PFSK-1 (cell line): ENCODE data around the gene MYCBP2.

Experiments used
- FOXP2 ChIP-seq: optimal IDR thresholded peaks from 2 replicates; pipeline ENCODE3; 2011; ENCODE audit warnings: borderline replicate concordance, control low read depth, inconsistent platforms; ENCODE audit not compliant: insufficient read depth; ENCODE audit errors: extremely low read length, extremely low read depth
- POLR2AphosphoS5 ChIP-seq: IDR thresholded peaks from 2 replicates; pipeline ENCODE4 v1.6.1; 2012; ENCODE audit warnings: low read depth, mild to moderate bottlenecking, control low read depth, low read length, moderate library complexity
- SIN3A ChIP-seq: IDR thresholded peaks from 2 replicates; pipeline ENCODE4 v1.6.1; 2012; ENCODE audit warnings: mild to moderate bottlenecking, low read length, moderate library complexity, borderline replicate concordance; ENCODE audit not compliant: insufficient read depth
- TAF1 ChIP-seq: IDR thresholded peaks from 2 replicates; pipeline ENCODE4 v1.6.1; 2012; ENCODE audit warnings: low read length, control low read depth, borderline replicate concordance; ENCODE audit not compliant: insufficient read depth
- TF ChIP-seq, protein P1 (sequence below), 2 experiments: IDR thresholded peaks; 2 replicates each; pipeline versions ENCODE4 v1.6.1 to v1.8.0; 2011 to 2012; ENCODE audit warnings: low read depth in 2 of 2, low read length in 2 of 2, control low read depth in 1 of 2, inconsistent platforms in 1 of 2, mild to moderate bottlenecking in 1 of 2, moderate library complexity in 1 of 2; ENCODE audit not compliant: insufficient read depth in 1 of 2

MYCBP2 gene

DNA sequence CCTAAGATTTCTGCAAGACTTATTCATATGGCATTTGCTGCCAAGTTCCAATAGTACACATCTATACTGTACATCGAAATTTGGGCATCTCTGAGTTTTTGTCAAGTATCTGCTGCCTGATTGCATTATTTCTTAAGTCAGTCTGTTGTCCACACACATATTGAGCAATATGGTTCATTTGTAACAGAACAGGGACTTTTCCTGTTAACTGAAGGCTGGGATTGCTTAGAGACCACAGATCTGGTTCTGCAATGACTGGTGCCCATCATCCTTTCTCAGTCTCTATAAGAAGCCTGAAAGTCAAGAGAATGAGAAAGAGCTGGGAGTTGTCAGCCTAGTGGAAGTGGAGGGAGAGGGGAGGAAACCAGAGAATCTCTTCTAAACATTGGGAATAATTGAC, 22.5 kb upstream of the MYCBP2 start:
- TF ChIP-seq FOXP2 (no peak), POLR2AphosphoS5 (no peak)

DNA sequence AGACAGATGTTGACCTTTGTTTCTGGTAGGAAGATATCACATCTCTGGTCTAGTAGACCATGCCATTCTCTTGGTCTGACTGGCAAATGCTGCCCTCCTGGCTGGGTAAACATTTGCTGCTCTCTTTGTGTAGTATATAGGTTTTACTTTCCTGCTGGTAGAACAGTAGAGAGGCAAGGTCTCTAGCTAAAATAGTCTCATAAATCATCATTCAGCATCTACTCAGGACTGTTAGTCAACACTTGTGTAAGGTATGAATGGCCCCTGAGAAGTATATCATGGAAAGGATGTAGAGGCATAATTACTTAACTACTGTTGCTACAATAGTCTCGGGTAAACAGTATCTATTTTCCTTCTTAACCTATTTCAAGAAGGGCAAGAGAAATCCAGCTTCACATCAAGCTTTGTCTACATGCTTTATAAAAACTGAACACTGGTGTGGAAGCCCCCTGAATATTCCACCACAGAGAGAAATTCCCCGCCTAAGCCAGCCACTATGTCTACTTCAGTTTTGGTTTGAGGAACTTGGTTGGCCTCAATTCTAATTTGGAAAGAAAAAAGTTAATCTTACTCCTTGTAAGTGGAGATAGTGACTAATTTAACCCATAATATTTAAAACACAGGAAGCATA, 18.4 kb upstream of the MYCBP2 start:
- TF ChIP-seq SIN3A: no peak
- no peak for TF ChIP-seq FOXP2
- no peak for TF ChIP-seq POLR2AphosphoS5
- TF ChIP-seq TAF1: no peak
- TF ChIP-seq, protein P1, sequence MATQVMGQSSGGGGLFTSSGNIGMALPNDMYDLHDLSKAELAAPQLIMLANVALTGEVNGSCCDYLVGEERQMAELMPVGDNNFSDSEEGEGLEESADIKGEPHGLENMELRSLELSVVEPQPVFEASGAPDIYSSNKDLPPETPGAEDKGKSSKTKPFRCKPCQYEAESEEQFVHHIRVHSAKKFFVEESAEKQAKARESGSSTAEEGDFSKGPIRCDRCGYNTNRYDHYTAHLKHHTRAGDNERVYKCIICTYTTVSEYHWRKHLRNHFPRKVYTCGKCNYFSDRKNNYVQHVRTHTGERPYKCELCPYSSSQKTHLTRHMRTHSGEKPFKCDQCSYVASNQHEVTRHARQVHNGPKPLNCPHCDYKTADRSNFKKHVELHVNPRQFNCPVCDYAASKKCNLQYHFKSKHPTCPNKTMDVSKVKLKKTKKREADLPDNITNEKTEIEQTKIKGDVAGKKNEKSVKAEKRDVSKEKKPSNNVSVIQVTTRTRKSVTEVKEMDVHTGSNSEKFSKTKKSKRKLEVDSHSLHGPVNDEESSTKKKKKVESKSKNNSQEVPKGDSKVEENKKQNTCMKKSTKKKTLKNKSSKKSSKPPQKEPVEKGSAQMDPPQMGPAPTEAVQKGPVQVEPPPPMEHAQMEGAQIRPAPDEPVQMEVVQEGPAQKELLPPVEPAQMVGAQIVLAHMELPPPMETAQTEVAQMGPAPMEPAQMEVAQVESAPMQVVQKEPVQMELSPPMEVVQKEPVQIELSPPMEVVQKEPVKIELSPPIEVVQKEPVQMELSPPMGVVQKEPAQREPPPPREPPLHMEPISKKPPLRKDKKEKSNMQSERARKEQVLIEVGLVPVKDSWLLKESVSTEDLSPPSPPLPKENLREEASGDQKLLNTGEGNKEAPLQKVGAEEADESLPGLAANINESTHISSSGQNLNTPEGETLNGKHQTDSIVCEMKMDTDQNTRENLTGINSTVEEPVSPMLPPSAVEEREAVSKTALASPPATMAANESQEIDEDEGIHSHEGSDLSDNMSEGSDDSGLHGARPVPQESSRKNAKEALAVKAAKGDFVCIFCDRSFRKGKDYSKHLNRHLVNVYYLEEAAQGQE (IDR thresholded peaks at IDR 0.05; ENCODE audit: insufficient read depth in 1 of 2, low read depth in 2 of 2, low read length in 2 of 2): no peak

DNA sequence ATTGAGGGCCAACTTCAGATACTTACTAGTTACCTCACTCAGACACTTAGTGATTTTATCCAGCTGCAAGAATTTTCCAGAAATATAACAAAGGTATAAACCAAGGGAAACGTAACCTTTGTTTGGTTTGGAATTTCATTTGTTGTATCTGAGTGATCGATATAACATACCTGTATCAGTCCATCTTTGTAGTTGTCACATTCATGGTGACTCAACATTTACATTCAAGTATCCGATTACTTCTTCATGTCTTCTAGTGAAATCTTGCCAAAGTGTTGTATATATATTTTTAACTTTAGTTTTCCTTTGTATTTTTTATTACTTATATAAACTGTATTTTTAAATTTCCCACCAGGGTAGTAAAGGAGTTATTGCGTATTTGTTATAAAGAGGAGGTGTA, 16.9 kb upstream of the MYCBP2 start:
- no peak for TF ChIP-seq SIN3A
- no peak for TF ChIP-seq TAF1
- no peak for TF ChIP-seq POLR2AphosphoS5

DNA sequence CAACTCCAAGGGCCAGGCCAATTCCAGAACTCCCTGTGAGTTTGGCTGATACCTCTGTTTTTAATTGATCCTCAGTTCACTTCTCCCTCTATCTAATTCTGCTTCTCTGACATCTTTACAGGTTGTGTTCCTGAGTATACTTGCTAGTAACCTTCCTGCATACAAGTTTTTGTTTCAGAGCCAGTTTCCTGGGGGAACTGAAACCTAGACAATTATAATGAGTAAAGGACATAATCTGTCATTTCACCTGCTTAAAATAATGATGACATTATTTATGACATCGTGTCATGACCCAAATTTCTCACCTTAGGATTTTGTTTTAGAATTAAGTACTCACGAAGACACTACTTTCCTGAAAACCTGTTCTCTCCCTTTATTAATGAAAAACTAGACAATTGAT, 12.5 kb upstream of the MYCBP2 start:
- TF ChIP-seq TAF1 (no peak), POLR2AphosphoS5 (no peak), FOXP2 (no peak), SIN3A (no peak)
- TF ChIP-seq, protein P1 (IDR thresholded peaks at IDR 0.05; ENCODE audit: insufficient read depth in 1 of 2, low read depth in 2 of 2, low read length in 2 of 2): no peak

DNA sequence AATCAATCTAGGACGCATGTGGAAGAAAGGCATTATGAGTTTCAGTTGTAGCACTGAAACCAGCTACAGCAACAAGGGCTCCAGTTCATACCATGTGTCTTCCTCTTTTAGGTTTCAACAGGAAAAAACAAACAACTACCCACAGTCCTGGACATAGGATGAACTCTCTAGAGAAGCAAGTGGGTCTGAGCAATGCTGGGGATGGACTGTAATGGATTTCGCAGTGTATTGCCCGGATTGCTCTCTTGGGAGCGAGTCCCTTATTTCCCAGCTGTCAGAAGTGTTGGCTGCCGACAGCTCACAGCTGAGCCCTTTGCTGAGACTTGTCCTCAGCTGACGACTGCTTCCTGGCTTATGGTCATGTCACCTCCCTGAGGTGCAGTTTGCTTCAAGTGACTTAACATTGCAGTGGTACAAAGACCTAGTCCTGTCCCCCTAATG, 12.1 kb upstream of the MYCBP2 start:
- TF ChIP-seq, protein P1 (IDR thresholded peaks at IDR 0.05; ENCODE audit: insufficient read depth in 1 of 2, low read depth in 2 of 2, low read length in 2 of 2): no peak
- no peak for TF ChIP-seq SIN3A
- TF ChIP-seq TAF1: no peak

DNA sequence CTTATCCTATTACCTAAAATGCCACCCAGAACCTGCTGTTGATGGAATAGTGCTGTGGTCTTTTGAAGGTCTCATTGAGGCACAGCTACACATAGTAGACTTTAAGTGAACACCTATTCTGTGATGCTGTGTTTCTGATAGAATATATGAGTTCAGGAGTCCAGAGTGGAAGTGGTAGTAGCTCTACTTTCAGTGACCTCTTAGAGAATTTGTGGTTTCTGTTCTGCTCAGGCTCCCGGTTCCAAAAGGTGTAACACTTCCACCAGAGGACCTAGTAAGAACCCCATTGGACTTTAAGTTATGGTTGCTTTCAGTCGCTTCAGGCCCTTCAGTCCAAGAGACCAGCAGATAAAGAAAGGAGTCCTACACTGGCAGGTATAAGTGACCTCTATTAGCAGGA, 11.4 kb upstream of the MYCBP2 start:
- TF ChIP-seq FOXP2: no peak
- TF ChIP-seq, protein P1 (IDR thresholded peaks at IDR 0.05; ENCODE audit: insufficient read depth in 1 of 2, low read depth in 2 of 2, low read length in 2 of 2): no peak
- TF ChIP-seq SIN3A: no peak
- TF ChIP-seq POLR2AphosphoS5: no peak
